Ascending aorta (tissue), 2 donors: ENCODE measurements around the gene CFAP97D1. TPM values are rescaled to one million over a fixed set of nuclear protein-coding genes. Genes with fewer than 3 reads are reported as not detected.

Experiments
- DNase-seq, 2 donors: peaks; one replicate each; pipeline ENCODE4 v3.0.0-alpha.2; 2019; ENCODE audit warnings: low spot score in 2 of 2
- H3K27ac ChIP-seq, 2 donors: fragments of 200-600 bp; sonication (generic); one replicate each; pipeline ENCODE4 v1.5.1; 2016 to 2017; ENCODE audit warnings: mild to moderate bottlenecking in 1 of 2
- H3K27me3 ChIP-seq: fragments of 200-600 bp; sonication (generic); one replicate; pipeline ENCODE4 v1.5.1; 2017
- H3K36me3 ChIP-seq, 2 donors: fragments of 200-600 bp; sonication (generic); one replicate each; pipeline ENCODE4 v1.5.1; 2016
- H3K4me1 ChIP-seq, 2 donors: fragments of 200-600 bp; sonication (generic); one replicate each; pipeline ENCODE4 v1.5.1; 2016 to 2017; ENCODE audit warnings: mild to moderate bottlenecking in 1 of 2
- H3K4me3 ChIP-seq, 2 donors: fragments of 200-600 bp; sonication (generic); one replicate each; pipeline ENCODE4 v1.5.1; 2016 to 2017; ENCODE audit warnings: mild to moderate bottlenecking in 1 of 2
- H3K9me3 ChIP-seq, 2 donors: fragments of 200-600 bp; sonication (generic); one replicate each; pipeline ENCODE4 v1.5.1; 2016
- CTCF ChIP-seq, 3 experiments: fragments of 200-600 bp in 2 of 3; fragments of 450-650 bp in 1 of 3; sonication (generic) in 2 of 3; IDR thresholded peaks; one replicate each; pipeline ENCODE4 v1.5.1; 2016 to 2019; ENCODE audit warnings: antibody characterized with exemption in 3 of 3, mild to moderate bottlenecking in 1 of 3, moderate library complexity in 1 of 3
- intact Hi-C: fragments of 100-400 bp; cut with DNase I; formaldehyde crosslinking; loops from one replicate; pipeline ENCODE4 v1.15.1; 2023
- total RNA-seq: library from RNA; depleted of rRNA; stranded (reverse); fragments of >200 nt; gene quantifications from one replicate; pipeline ENCODE4 v1.1.0, GENCODE V29; 2016

The CFAP97D1 gene
- total RNA-seq, 1 donor from 2014 or later = not detected

DNA sequence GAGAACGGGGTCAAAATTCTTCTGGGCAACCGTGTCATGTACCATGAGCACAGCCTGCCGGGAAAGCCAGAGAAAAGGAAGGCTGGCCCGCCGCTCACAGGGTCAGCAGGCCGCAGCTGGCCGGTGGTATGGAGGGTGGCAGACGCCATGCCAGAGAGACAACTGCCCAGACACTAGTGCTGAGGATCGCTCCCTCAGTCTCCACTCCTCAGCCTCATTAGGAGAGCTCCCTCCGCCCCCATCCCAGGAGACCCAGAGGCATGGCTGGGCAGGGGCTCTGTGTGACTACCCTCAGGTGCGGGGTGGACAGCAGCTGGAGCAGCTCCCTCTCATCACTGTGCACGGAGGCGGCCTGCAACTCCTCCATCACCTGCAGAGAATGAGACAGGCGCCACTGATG lies 49.5 kb downstream of the CFAP97D1 start:
- no peaks in the 10 kb centered on the region for H3K9me3 ChIP-seq
- no peak for DNase-seq
- TF ChIP-seq CTCF (IDR thresholded peaks at IDR 0.05) = no peak
- H3K27me3 ChIP-seq = no peaks in the 10 kb centered on the region
- H3K4me3 ChIP-seq = no peak overlapping the region
- no peak overlapping the region for H3K27ac ChIP-seq
- peaks cover 14 to 46% of the 10 kb centered on the region in 2 donors for H3K36me3 ChIP-seq
- peaks cover 0 to 12% of the 10 kb centered on the region in 2 donors for H3K4me1 ChIP-seq
- intact Hi-C loops = no loop called here

- intact Hi-C loops = no loop called here
- Histone ChIP-seq H3K36me3 (peaks cover 14 to 41% of the 10 kb centered on the region in 2 donors), H3K4me3 (no peak overlapping the region)
These were observed 50.4 kb downstream of the CFAP97D1 start for GRCh38 chr17:43830510-43831140.

DNA sequence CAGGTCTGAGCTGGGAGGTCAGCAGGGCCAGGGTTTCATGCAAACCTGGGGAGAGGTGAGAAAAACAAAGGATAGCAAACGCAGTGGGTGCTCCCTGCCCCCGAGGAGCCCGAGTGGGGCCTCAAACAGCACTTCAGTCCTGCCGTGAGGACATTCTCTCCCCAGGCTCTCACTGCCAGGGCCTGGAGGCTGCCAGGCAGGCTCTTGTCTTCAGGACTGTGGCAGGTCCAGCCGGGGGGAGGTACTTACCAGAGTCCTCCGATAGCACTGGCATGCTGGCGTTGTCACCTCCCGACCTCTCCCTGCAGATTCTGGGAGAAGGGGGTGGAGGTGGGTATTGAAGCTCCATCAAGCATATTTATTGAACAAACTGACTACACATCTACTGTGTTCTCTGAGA lies 51.4 kb downstream of the CFAP97D1 start:
- intact Hi-C loops = loop anchor here (2.0 kb wide), 1 partner anchor 53 kb away; the partner anchor contains the start of gene DUSP3

More at GRCh38 chr17:43830510-43831140, 50.4 kb downstream of the CFAP97D1 start:
- H3K27ac ChIP-seq = no peak overlapping the region
- no peak for TF ChIP-seq CTCF (IDR thresholded peaks at IDR 0.05)
- H3K9me3 ChIP-seq = no peaks in the 10 kb centered on the region
- no peak for DNase-seq
- H3K27me3 ChIP-seq = no peaks in the 10 kb centered on the region
- peaks cover 0 to 12% of the 10 kb centered on the region in 2 donors for H3K4me1 ChIP-seq

GRCh38 chr17:43832168-43832975 lies 52.1 kb downstream of the CFAP97D1 start:
- peak overlapping the region; percentile 91 to 96 for H3K4me3 ChIP-seq
- peaks cover 10 to 28% of the 10 kb centered on the region in 2 donors for H3K36me3 ChIP-seq
- intact Hi-C loops = loop anchor here (2.0 kb wide), 1 partner anchor 54 kb away; the partner anchor contains the start of gene DUSP3
- peak in 1 of 2 donors; percentile 81 for DNase-seq
- no peaks in the 10 kb centered on the region for H3K27me3 ChIP-seq
- H3K9me3 ChIP-seq = no peaks in the 10 kb centered on the region
- peaks cover 0 to 12% of the 10 kb centered on the region in 2 donors for H3K4me1 ChIP-seq
- TF ChIP-seq CTCF (IDR thresholded peaks at IDR 0.05) = peak in 1 of 3 experiments; percentile 15
- peak overlapping the region; percentile 73 to 79 for H3K27ac ChIP-seq

More for the DNA sequence above, 51.4 kb downstream of the CFAP97D1 start:
- Histone ChIP-seq H3K27ac (peak overlapping the region in 1 of 2 donors; percentile 11), H3K36me3 (peaks cover 10 to 31% of the 10 kb centered on the region in 2 donors), H3K27me3 (no peaks in the 10 kb centered on the region), H3K4me1 (peaks cover 0 to 12% of the 10 kb centered on the region in 2 donors), H3K4me3 (peak overlapping the region in 1 of 2 donors; percentile 91), H3K9me3 (no peaks in the 10 kb centered on the region)
- TF ChIP-seq CTCF (IDR thresholded peaks at IDR 0.05) = no peak
- no peak for DNase-seq

- peak within 1 kb of the TSS; percentile 73 to 79 for H3K27ac ChIP-seq
- peaks cover 0 to 12% of the 10 kb centered on the region in 2 donors for H3K4me1 ChIP-seq
- no peak for TF ChIP-seq CTCF (IDR thresholded peaks at IDR 0.05)
- intact Hi-C loops = loop anchor here (1.0 to 2.0 kb wide), 2 partner anchors 13 to 54 kb away; partner anchors contain the start of gene DUSP3
- DNase-seq = peak in 1 of 2 donors; percentile 81
- no peaks in the 10 kb centered on the region for H3K9me3 ChIP-seq
- peak within 1 kb of the TSS; percentile 91 to 96 for H3K4me3 ChIP-seq
- peaks cover 10 to 19% of the 10 kb centered on the region in 2 donors for H3K36me3 ChIP-seq
- no peaks in the 10 kb centered on the region for H3K27me3 ChIP-seq
These were observed 53.0 kb downstream of the CFAP97D1 start, which contains the start of gene MPP3 for GRCh38 chr17:43832976-43833829. Gene MPP3, minus strand, starts transcription at chr17:43833146. Its CDS starts 1,240 bp downstream, at chr17:43831906.
